Measurements from ENCODE around the gene LDLRAP1.
"Not testable (repeated sequence)": the region's sequence is repeated elsewhere in the genome, so short reads cannot be mapped to it uniquely, and the experiment has no call there.

The LDLRAP1 gene

GRCh38 chr1:25572708-25573590, 29.5 kb downstream of the LDLRAP1 start:
- peak; percentile 65 for DNase-seq (ENCODE audit: insufficient read length, low spot score)

GRCh38 chr1:25573591-25573930, 30.2 kb downstream of the LDLRAP1 start:
- no peak for FAIRE-seq
- no peak for DNase-seq (ENCODE audit: insufficient read length, low spot score)

More at GRCh38 chr1:25572708-25573590, 29.5 kb downstream of the LDLRAP1 start:
- FAIRE-seq, result peak; percentile 31

GRCh38 chr1:25573961-25574360, 30.6 kb downstream of the LDLRAP1 start:
- FAIRE-seq (no peak), DNase-seq (ENCODE audit: insufficient read length, low spot score) (no peak)

GRCh38 chr1:25575191-25575590, 31.8 kb downstream of the LDLRAP1 start:
- FAIRE-seq, result no peak
- DNase-seq (ENCODE audit: insufficient read length, low spot score), result no peak

- FAIRE-seq, result no peak
- DNase-seq (ENCODE audit: insufficient read length, low spot score), result no peak
Observed at GRCh38 chr1:25576459-25577133, 33.2 kb downstream of the LDLRAP1 start.

- no peak for DNase-seq (ENCODE audit: insufficient read length, low spot score)
- no peak for FAIRE-seq
Observed at GRCh38 chr1:25577134-25577920, 33.9 kb downstream of the LDLRAP1 start.

- FAIRE-seq (no peak), DNase-seq (ENCODE audit: insufficient read length, low spot score) (no peak)
Observed at GRCh38 chr1:25579292-25580252, 36.2 kb downstream of the LDLRAP1 start.

GRCh38 chr1:25580927-25581326, 37.5 kb downstream of the LDLRAP1 start:
- DNase-seq (ENCODE audit: insufficient read length, low spot score), result no peak
- no peak for FAIRE-seq

GRCh38 chr1:25581764-25582163, 38.4 kb downstream of the LDLRAP1 start:
- FAIRE-seq (no peak), DNase-seq (ENCODE audit: insufficient read length, low spot score) (no peak)

GRCh38 chr1:25583519-25584370, 40.3 kb downstream of the LDLRAP1 start:
- no peak for FAIRE-seq
- DNase-seq (ENCODE audit: insufficient read length, low spot score), result no peak

- no peak for FAIRE-seq
- DNase-seq (ENCODE audit: insufficient read length, low spot score), result no peak
Observed at GRCh38 chr1:25586181-25586588, 42.8 kb downstream of the LDLRAP1 start.

GRCh38 chr1:25587290-25587689, 43.9 kb downstream of the LDLRAP1 start:
- DNase-seq (ENCODE audit: insufficient read length, low spot score) (no peak), FAIRE-seq (no peak)

GRCh38 chr1:25588224-25588623, 44.8 kb downstream of the LDLRAP1 start:
- not testable (repeated sequence) for DNase-seq (ENCODE audit: insufficient read length, low spot score); FAIRE-seq

- FAIRE-seq; DNase-seq (ENCODE audit: insufficient read length, low spot score): not testable (repeated sequence)
Observed at GRCh38 chr1:25588786-25589185, 45.4 kb downstream of the LDLRAP1 start.

GRCh38 chr1:25590096-25590824, 46.9 kb downstream of the LDLRAP1 start:
- FAIRE-seq, result no peak
- DNase-seq (ENCODE audit: insufficient read length, low spot score), result no peak

GRCh38 chr1:25593861-25594260, 50.5 kb downstream of the LDLRAP1 start:
- no peak for FAIRE-seq

GRCh38 chr1:25594971-25595370, 51.6 kb downstream of the LDLRAP1 start:
- FAIRE-seq (no peak), DNase-seq (ENCODE audit: insufficient read length, low spot score) (no peak)

More at GRCh38 chr1:25593861-25594260, 50.5 kb downstream of the LDLRAP1 start:
- no peak for DNase-seq (ENCODE audit: insufficient read length, low spot score)

GRCh38 chr1:25596641-25597040, 53.2 kb downstream of the LDLRAP1 start:
- not testable (repeated sequence) for FAIRE-seq; DNase-seq (ENCODE audit: insufficient read length, low spot score)
